Measurements from ENCODE around the gene LTO1.

DNA sequence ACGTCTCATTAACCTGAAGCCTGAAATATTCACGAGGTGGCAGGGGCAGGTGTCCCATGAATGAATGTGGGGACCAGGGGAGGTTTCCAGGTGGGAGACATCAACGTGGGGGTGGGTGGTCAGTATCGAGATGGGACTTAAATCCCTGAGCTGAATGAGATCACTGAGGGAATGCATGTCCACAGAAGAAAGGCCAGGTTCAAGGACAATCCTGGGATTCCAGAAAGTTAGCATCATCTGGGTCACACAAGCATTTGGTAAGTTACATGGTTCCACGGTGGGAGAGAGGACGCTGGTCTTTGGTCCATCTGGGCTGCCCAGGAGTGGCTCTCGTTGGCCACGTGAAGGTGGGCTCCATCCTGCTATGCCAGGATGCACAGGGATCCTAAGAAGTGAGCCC, 56.9 kb downstream of the LTO1 start:
- TF ChIP-seq, protein P1, sequence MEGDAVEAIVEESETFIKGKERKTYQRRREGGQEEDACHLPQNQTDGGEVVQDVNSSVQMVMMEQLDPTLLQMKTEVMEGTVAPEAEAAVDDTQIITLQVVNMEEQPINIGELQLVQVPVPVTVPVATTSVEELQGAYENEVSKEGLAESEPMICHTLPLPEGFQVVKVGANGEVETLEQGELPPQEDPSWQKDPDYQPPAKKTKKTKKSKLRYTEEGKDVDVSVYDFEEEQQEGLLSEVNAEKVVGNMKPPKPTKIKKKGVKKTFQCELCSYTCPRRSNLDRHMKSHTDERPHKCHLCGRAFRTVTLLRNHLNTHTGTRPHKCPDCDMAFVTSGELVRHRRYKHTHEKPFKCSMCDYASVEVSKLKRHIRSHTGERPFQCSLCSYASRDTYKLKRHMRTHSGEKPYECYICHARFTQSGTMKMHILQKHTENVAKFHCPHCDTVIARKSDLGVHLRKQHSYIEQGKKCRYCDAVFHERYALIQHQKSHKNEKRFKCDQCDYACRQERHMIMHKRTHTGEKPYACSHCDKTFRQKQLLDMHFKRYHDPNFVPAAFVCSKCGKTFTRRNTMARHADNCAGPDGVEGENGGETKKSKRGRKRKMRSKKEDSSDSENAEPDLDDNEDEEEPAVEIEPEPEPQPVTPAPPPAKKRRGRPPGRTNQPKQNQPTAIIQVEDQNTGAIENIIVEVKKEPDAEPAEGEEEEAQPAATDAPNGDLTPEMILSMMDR (IDR thresholded peaks at IDR 0.05; ENCODE audit: low read depth, low read length), result no peak
- TF ChIP-seq POLR2A (IDR thresholded peaks at IDR 0.05; ENCODE audit: extremely low read depth, insufficient read length), result no peak
- TF ChIP-seq, protein P2, sequence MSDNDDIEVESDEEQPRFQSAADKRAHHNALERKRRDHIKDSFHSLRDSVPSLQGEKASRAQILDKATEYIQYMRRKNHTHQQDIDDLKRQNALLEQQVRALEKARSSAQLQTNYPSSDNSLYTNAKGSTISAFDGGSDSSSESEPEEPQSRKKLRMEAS (IDR thresholded peaks at IDR 0.05; ENCODE audit: low read depth, low read length), result no peak
